ENCODE results near the gene PCYT2. TPM values are rescaled to one million over a fixed set of nuclear protein-coding genes. Genes with fewer than 3 reads are reported as not detected.

The PCYT2 gene
- total RNA-seq, 2 experiments from 2014 or later = 15.9 to 16.6 TPM

DNA sequence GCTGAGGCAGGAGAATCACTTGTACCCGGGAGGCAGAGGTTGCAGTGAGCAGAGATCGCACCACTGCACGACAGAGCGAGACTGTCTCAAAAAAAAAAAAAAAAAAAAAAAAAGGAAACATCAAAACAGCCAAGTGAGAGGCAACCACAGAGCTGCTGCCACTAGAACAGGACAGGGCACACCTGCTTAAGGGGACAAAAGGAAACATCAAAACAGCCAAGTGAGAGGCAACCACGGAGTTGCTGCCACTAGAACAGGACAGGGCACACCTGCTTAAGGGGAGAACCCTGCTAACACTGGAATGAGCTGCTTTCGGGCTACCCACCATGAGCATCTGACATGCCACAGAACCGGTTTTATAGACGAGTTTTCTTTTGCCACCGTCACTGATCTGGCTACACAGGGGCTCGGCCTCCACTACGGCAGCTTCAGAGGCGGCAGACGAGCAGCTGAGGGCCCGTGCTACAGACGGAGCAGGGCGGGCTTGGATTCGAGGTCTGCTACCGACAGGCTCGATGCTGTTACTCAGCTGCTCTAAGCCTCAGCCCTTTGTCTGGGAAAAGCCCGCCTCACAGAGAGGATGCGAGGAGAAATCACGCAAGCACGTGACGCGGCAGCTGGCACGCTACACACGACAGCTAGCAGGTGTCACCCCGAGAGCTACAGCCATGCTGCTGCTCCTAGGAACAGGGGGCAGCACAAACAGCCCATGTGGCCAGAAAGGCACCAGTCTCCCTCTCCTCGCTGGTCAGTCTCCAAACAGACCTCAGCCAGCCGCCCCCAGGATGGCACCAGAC lies 52.8 kb downstream of the PCYT2 start:
- CTCF ChIA-PET = no interaction called here
- no peak overlapping the region for H3K27ac Mint-ChIP-seq
- peak overlapping the region; percentile 82 for H3K4me3 Mint-ChIP-seq
- no peaks in the 10 kb centered on the region for H3K27me3 Mint-ChIP-seq (ENCODE audit: low read depth)
- intact Hi-C loops (cut with micrococcal nuclease) = no loop called here
- no peak for DNase-seq
- H3K36me3 Mint-ChIP-seq (ENCODE audit: low read depth) = peaks cover 40% of the 10 kb centered on the region
- peaks cover 44% of the 10 kb centered on the region for H3K4me1 Mint-ChIP-seq (ENCODE audit: low read depth)
- no peaks in the 10 kb centered on the region for H3K9me3 Mint-ChIP-seq

DNA sequence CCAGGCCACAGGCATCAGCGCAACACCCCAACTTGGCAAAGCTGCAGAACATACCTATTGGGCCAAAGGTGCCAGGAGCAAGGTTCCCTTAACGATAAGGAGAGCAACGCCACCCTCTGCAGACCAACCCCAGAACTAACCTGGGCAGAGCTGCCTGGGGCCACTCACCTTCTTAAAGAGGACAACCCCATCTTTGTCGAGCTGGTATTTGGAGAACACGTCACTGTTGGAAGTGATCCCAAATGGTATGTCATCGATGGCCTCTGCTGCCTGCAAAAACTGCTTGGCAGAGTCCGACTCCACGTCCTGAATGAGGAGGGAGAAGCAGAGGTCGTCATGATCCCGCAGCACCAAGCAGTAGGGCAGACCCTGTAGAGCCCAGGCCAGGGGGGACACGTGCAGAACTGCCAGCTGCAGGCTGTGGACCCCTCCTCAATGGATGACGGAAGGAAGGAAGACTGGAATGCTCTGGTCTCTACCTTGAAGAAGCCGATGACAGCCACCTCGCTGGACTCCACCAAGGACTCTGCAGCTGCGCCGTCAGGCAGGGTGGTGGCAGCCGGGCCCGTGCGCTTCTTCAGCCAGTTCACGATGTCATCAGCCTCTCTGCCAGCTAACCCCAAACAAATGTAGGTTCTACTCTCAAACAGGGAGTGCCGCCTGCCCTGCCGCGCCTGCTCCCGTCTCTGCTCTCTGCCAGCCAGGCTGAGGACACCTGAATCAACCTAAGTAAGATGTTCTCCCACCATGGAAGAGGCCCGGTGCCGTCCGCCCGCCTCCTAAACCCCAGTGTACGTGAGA lies 56.0 kb downstream of the PCYT2 start:
- Mint-ChIP-seq H3K27me3 (ENCODE audit: low read depth) (no peaks in the 10 kb centered on the region), H3K9me3 (no peaks in the 10 kb centered on the region), H3K4me3 (no peak overlapping the region), H3K4me1 (ENCODE audit: low read depth) (peaks cover 32% of the 10 kb centered on the region), H3K36me3 (ENCODE audit: low read depth) (peaks cover 41% of the 10 kb centered on the region), H3K27ac (no peak overlapping the region)
- DNase-seq = peak; percentile 19
- CTCF ChIA-PET = interaction anchor here (0.5 to 0.7 kb wide), 3 partner anchors 121 to 401 kb away, joined by 3 to 6 read pairs (median 4); no protein-coding TSS in a partner anchor
- intact Hi-C loops (cut with micrococcal nuclease) = no loop called here

DNA sequence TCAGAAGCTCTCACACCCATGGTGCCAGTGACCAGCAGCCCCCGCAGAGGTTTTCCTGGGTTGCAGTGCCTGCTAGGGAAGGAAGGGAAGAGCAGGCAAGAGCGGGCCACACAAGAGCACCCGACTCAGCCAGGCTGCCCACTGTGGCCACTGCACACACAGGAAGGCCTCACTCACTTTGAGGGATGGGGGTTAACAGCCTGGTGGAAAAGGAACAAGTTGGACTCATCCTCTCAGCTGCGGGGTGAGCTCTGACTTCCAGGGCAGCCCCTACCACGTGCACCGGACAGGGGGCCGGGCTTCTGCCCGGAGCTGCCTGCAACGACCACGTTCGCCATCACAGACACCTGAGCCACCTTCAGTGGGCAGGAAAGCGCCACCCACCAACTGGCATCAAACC lies 59.0 kb downstream of the PCYT2 start:
- Mint-ChIP-seq H3K9me3 (no peaks in the 10 kb centered on the region), H3K27ac (no peak overlapping the region), H3K4me3 (no peak overlapping the region), H3K4me1 (ENCODE audit: low read depth) (peaks cover 7% of the 10 kb centered on the region), H3K27me3 (ENCODE audit: low read depth) (no peaks in the 10 kb centered on the region), H3K36me3 (ENCODE audit: low read depth) (peaks cover 31% of the 10 kb centered on the region)
- CTCF ChIA-PET = no interaction called here
- intact Hi-C loops (cut with micrococcal nuclease) = no loop called here
- no peak for DNase-seq

DNA sequence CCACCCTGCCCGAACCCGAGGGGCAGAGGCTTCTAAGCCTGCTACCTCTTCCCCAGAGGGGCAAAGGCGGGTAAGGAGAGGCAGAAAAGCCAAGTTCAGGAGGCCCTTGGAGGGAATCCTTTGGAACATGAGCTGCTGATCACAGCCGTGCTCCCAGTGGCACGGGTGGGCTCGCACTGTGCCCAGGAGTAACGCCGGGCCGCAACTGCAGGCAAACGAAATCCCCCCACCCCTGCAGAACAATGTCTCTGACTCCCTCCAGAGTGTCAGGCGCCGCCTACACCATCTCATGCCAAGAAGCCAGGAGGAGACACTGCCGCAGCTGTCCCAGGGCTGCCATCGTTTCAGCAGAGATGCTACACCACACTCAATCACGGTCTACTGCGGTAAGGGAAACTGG lies 59.8 kb downstream of the PCYT2 start:
- intact Hi-C loops (cut with micrococcal nuclease) = no loop called here
- CTCF ChIA-PET = no interaction called here
- Mint-ChIP-seq H3K27ac (no peak overlapping the region), H3K4me3 (no peak overlapping the region), H3K36me3 (ENCODE audit: low read depth) (peaks cover 32% of the 10 kb centered on the region), H3K9me3 (no peaks in the 10 kb centered on the region), H3K4me1 (ENCODE audit: low read depth) (peaks cover 7% of the 10 kb centered on the region), H3K27me3 (ENCODE audit: low read depth) (no peaks in the 10 kb centered on the region)
- DNase-seq = no peak

Other genes with a start within 250 kb of the PCYT2 start
- gene OXLD1, start 244.8 kb downstream of the PCYT2 start, total RNA-seq = 10 to 100 TPM; 41.9 to 44.1 TPM
- gene CCDC137, start 244.7 kb downstream of the PCYT2 start, total RNA-seq = 10 to 100 TPM; 30.8 to 32.3 TPM
- gene ARL16, start 227.6 kb downstream of the PCYT2 start, total RNA-seq = 10 to 100 TPM; 13.8 to 14.1 TPM
- 100 to 1,000 TPM in 1 of 2 experiments, 10 to 100 TPM in 1; 87.1 to 109 TPM for gene HGS, start 227.4 kb downstream of the PCYT2 start, total RNA-seq
- gene MRPL12, start 208.0 kb downstream of the PCYT2 start, total RNA-seq = 100 to 1,000 TPM in 1 of 2 experiments, 10 to 100 TPM in 1; 97.7 to 102 TPM
- 10 to 100 TPM; 16.9 to 18.0 TPM for gene SLC25A10, start 199.1 kb downstream of the PCYT2 start, total RNA-seq
- gene GCGR, start 107.2 kb downstream of the PCYT2 start, total RNA-seq = not detected
- 10 to 100 TPM; 53.7 to 55.6 TPM for gene MCRIP1, start 78.1 kb downstream of the PCYT2 start, total RNA-seq
- not detected for gene PPP1R27, start 76.3 kb downstream of the PCYT2 start, total RNA-seq
- 100 to 1,000 TPM; 273 to 276 TPM for gene P4HB, start 50.9 kb downstream of the PCYT2 start, total RNA-seq
- 100 to 1,000 TPM; 355 to 389 TPM for gene ARHGDIA, start 40.1 kb downstream of the PCYT2 start, total RNA-seq
- gene ALYREF, start 19.8 kb downstream of the PCYT2 start, total RNA-seq = 100 to 1,000 TPM; 213 to 217 TPM
- 100 to 1,000 TPM; 171 to 182 TPM for gene ANAPC11, start 19.7 kb downstream of the PCYT2 start, total RNA-seq
- under 1 TPM; 0.12 to 0.19 TPM for gene NPB, start 9.2 kb downstream of the PCYT2 start, total RNA-seq
- gene SIRT7, start 6.8 kb upstream of the PCYT2 start, total RNA-seq = 10 to 100 TPM; 18.8 to 22.1 TPM
- gene MAFG, start 16.3 kb upstream of the PCYT2 start, total RNA-seq = 10 to 100 TPM; 13.5 to 14.8 TPM
- 100 to 1,000 TPM; 121 to 130 TPM for gene PYCR1, start 25.9 kb upstream of the PCYT2 start, total RNA-seq
- gene MYADML2, start 35.8 kb upstream of the PCYT2 start, total RNA-seq = not detected
- gene NOTUM, start 49.8 kb upstream of the PCYT2 start, total RNA-seq = under 1 TPM; 0.35 to 0.38 TPM
- 10 to 100 TPM; 33.6 to 34.8 TPM for gene ASPSCR1, start 66.2 kb upstream of the PCYT2 start, total RNA-seq
- 10 to 100 TPM; 55.8 to 57.8 TPM for gene CENPX, start 111.5 kb upstream of the PCYT2 start, total RNA-seq
- 10 to 100 TPM; 12.0 to 12.5 TPM for gene LRRC45, start 111.9 kb upstream of the PCYT2 start, total RNA-seq
- gene RAC3, start 120.3 kb upstream of the PCYT2 start, total RNA-seq = 1 to 10 TPM; 4.5 to 4.8 TPM
- gene DCXR, start 126.3 kb upstream of the PCYT2 start, total RNA-seq = 100 to 1,000 TPM; 139 to 146 TPM
- gene RFNG, start 140.4 kb upstream of the PCYT2 start, total RNA-seq = 10 to 100 TPM; 17.6 to 18.0 TPM
- 10 to 100 TPM; 91.0 to 91.3 TPM for gene GPS1, start 140.5 kb upstream of the PCYT2 start, total RNA-seq
- 100 to 1,000 TPM; 132 to 133 TPM for gene DUS1L, start 154.4 kb upstream of the PCYT2 start, total RNA-seq
- gene FASN, start 186.8 kb upstream of the PCYT2 start, total RNA-seq = 100 to 1,000 TPM; 183 to 195 TPM

Measured in activated naive CD4-positive, alpha-beta T cell treated with anti-CD3 and anti-CD28 coated beads for 36 hours (primary cell).